GM20431 (cell line): ENCODE results near the gene PDS5A.
"Not testable (repeated sequence)": the region's sequence is repeated elsewhere in the genome, so short reads cannot be mapped to it uniquely, and the experiment has no call there.

Experiments used
- in situ Hi-C: fragments of 300-500 bp; cut with MseI, MboI; formaldehyde crosslinking; loops from one replicate; pipeline ENCODE4 v1.15.0; 2020; ENCODE audit warnings: low sequenced_read_pairs; ENCODE audit not compliant: unreplicated experiment

PDS5A gene

GRCh38 chr4:39977489-39978377 is at the start of gene PDS5A:
TSS of gene PDS5A (minus strand) at chr4:39977911. CDS start at chr4:39976577, 1,334 bp downstream.
- in situ Hi-C loops: loop anchor here (25.0 kb wide), 1 partner anchor 490 kb away; no protein-coding TSS in a partner anchor

- in situ Hi-C loops: not testable (repeated sequence)
Measured at GRCh38 chr4:40024049-40024448, 46.3 kb upstream of the PDS5A start.

- in situ Hi-C loops: not testable (repeated sequence)
Measured at GRCh38 chr4:40021116-40021515, 43.4 kb upstream of the PDS5A start.

- in situ Hi-C loops: no loop called here
Measured at GRCh38 chr4:40020221-40020620, 42.5 kb upstream of the PDS5A start.

GRCh38 chr4:40016007-40016406 is 38.3 kb upstream of the PDS5A start:
- in situ Hi-C loops: no loop called here

- in situ Hi-C loops: no loop called here
Measured at GRCh38 chr4:40003986-40004385, 26.3 kb upstream of the PDS5A start.

- in situ Hi-C loops: no loop called here
Measured at GRCh38 chr4:40000711-40001110, 23.0 kb upstream of the PDS5A start.

- in situ Hi-C loops: loop anchor here (25.0 kb wide), 1 partner anchor 512 kb away; no protein-coding TSS in a partner anchor
Measured at GRCh38 chr4:39998659-39999345, 21.1 kb upstream of the PDS5A start.

- in situ Hi-C loops: loop anchor here (25.0 kb wide), 1 partner anchor 510 kb away; no protein-coding TSS in a partner anchor
Measured at GRCh38 chr4:39996811-39997210, 19.1 kb upstream of the PDS5A start.

GRCh38 chr4:39994406-39994805 is 16.7 kb upstream of the PDS5A start:
- in situ Hi-C loops: loop anchor here (25.0 kb wide), 1 partner anchor 507 kb away; no protein-coding TSS in a partner anchor

- in situ Hi-C loops: loop anchor here (25.0 kb wide), 1 partner anchor 502 kb away; no protein-coding TSS in a partner anchor
Measured at GRCh38 chr4:39989381-39989780, 11.7 kb upstream of the PDS5A start.

- in situ Hi-C loops: loop anchor here (25.0 kb wide), 1 partner anchor 500 kb away; no protein-coding TSS in a partner anchor
Measured at GRCh38 chr4:39987485-39987884, 9.8 kb upstream of the PDS5A start.

GRCh38 chr4:39978904-39979303 is 1.2 kb upstream of the PDS5A start:
- in situ Hi-C loops: loop anchor here (25.0 kb wide), 1 partner anchor 492 kb away; no protein-coding TSS in a partner anchor

- in situ Hi-C loops: loop anchor here (25.0 kb wide), 1 partner anchor 491 kb away; no protein-coding TSS in a partner anchor
Measured at GRCh38 chr4:39978378-39978775, 666 bp upstream of the PDS5A start.

GRCh38 chr4:39976945-39977488 is 694 bp downstream of the PDS5A start:
- in situ Hi-C loops: loop anchor here (25.0 kb wide), 1 partner anchor 490 kb away; no protein-coding TSS in a partner anchor

GRCh38 chr4:39976141-39976944 is 1.4 kb downstream of the PDS5A start:
- in situ Hi-C loops: loop anchor here (25.0 kb wide), 1 partner anchor 489 kb away; no protein-coding TSS in a partner anchor

GRCh38 chr4:39975488-39976089 is 2.1 kb downstream of the PDS5A start:
- in situ Hi-C loops: loop anchor here (25.0 kb wide), 1 partner anchor 488 kb away; no protein-coding TSS in a partner anchor

GRCh38 chr4:39973052-39973451 is 4.7 kb downstream of the PDS5A start:
- in situ Hi-C loops: not testable (repeated sequence)
